ENCODE measurements around the gene VAC14. TPM values are rescaled to one million over a fixed set of nuclear protein-coding genes. Genes with fewer than 3 reads are reported as not detected.

VAC14 gene
- polyA plus RNA-seq, 1 of the 3 experiments (the other 2 are of a cell fraction), result 33.2 TPM

- Histone ChIP-seq H3K79me2 (ENCODE audit: insufficient read depth) (no peaks in the 10 kb centered on the region), H3K9ac (peak overlapping the region; percentile 72), H2AFZ (ENCODE audit: low read depth) (no peak overlapping the region), H3K4me1 (ENCODE audit: control insufficient read depth in 1 of 2, insufficient read depth in 2 of 2, low read depth in 1 of 2, low read length in 1 of 2) (peaks cover 31 to 76% of the 10 kb centered on the region in 2 experiments), H3K4me3 (ENCODE audit: low read depth in 2 of 2, low read length in 1 of 2) (no peak overlapping the region), H3K9me2 (no peaks in the 10 kb centered on the region), H3K27ac (ENCODE audit: low read depth in 2 of 2, low read length in 1 of 2) (peak overlapping the region; percentile 98 to 100), H3K4me2 (peak overlapping the region; percentile 86), H3K36me3 (replicated peaks in 1 of 2; ENCODE audit: control insufficient read depth in 1 of 2, insufficient read depth in 2 of 2, low read length in 1 of 2) (peaks cover 4 to 7% of the 10 kb centered on the region in 2 experiments), H3K27me3 (ENCODE audit: insufficient read depth) (no peaks in the 10 kb centered on the region), H3K9me3 (no peaks in the 10 kb centered on the region), H4K20me1 (ENCODE audit: insufficient read depth) (no peaks in the 10 kb centered on the region), H3F3A (replicated peaks; ENCODE audit: insufficient read depth) (peaks cover 22% of the 10 kb centered on the region)
- TF ChIP-seq, protein P1, sequence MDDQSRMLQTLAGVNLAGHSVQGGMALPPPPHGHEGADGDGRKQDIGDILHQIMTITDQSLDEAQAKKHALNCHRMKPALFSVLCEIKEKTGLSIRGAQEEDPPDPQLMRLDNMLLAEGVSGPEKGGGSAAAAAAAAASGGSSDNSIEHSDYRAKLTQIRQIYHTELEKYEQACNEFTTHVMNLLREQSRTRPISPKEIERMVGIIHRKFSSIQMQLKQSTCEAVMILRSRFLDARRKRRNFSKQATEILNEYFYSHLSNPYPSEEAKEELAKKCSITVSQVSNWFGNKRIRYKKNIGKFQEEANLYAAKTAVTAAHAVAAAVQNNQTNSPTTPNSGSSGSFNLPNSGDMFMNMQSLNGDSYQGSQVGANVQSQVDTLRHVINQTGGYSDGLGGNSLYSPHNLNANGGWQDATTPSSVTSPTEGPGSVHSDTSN (IDR thresholded peaks at IDR 0.05), result no peak
- TF ChIP-seq SIN3A (IDR thresholded peaks at IDR 0.05; ENCODE audit: borderline replicate concordance, low read depth, low read length) (no peak), IRF3 (IDR thresholded peaks at IDR 0.05; ENCODE audit: low read depth, low read length) (no peak), EZH2phosphoT487 (IDR thresholded peaks at IDR 0.05; ENCODE audit: borderline replicate concordance, low read depth) (no peak), NFIC (IDR thresholded peaks at IDR 0.05; ENCODE audit: borderline replicate concordance) (no peak), GABPA (IDR thresholded peaks at IDR 0.05; ENCODE audit: low read depth) (no peak), GATA2 (CRISPR knock-in tag; IDR thresholded peaks at IDR 0.05) (no peak), MEF2A (IDR thresholded peaks at IDR 0.05; ENCODE audit: borderline replicate concordance, low read depth) (no peak), USF1 (IDR thresholded peaks at IDR 0.05; ENCODE audit: borderline replicate concordance, low read depth) (no peak), YY1 (IDR thresholded peaks at IDR 0.05; ENCODE audit: low read depth) (no peak), RXRA (IDR thresholded peaks at IDR 0.05; ENCODE audit: borderline replicate concordance, low read depth) (no peak), RAD21 (IDR thresholded peaks at IDR 0.05; ENCODE audit: low read length) (no peak), SMC3 (IDR thresholded peaks at IDR 0.05; ENCODE audit: low read depth, low read length) (no peak), FOSL2 (IDR thresholded peaks at IDR 0.05; ENCODE audit: borderline replicate concordance, low read depth) (no peak)
- TF ChIP-seq, protein P2, sequence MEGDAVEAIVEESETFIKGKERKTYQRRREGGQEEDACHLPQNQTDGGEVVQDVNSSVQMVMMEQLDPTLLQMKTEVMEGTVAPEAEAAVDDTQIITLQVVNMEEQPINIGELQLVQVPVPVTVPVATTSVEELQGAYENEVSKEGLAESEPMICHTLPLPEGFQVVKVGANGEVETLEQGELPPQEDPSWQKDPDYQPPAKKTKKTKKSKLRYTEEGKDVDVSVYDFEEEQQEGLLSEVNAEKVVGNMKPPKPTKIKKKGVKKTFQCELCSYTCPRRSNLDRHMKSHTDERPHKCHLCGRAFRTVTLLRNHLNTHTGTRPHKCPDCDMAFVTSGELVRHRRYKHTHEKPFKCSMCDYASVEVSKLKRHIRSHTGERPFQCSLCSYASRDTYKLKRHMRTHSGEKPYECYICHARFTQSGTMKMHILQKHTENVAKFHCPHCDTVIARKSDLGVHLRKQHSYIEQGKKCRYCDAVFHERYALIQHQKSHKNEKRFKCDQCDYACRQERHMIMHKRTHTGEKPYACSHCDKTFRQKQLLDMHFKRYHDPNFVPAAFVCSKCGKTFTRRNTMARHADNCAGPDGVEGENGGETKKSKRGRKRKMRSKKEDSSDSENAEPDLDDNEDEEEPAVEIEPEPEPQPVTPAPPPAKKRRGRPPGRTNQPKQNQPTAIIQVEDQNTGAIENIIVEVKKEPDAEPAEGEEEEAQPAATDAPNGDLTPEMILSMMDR (IDR thresholded peaks at IDR 0.05), result no peak
- ChIA-PET CTCF (interaction anchor here (0.6 to 4.7 kb wide), 15 partner anchors 9 to 60 kb away, joined by 3 to 29 read pairs (median 6); no protein-coding TSS in a partner anchor), POLR2A (interaction anchor here (1.8 to 3.0 kb wide), 3 partner anchors 11 to 27 kb away, joined by 5 to 17 read pairs (median 17); no protein-coding TSS in a partner anchor)
- DNase-seq, result no peak
- WGBS (ENCODE audit: low lambda C conversion rate), result 81% methylated on average over 8 of the region's 10 CpGs
These were observed 86.3 kb downstream of the VAC14 start for GRCh38 chr16:70714581-70715054.

All from SK-N-SH (cell line).